ENCODE measurements around the gene UTS2. TPM values are rescaled to one million over a fixed set of nuclear protein-coding genes. Genes with fewer than 3 reads are reported as not detected.
A peak's percentile ranks its signal among the peaks of the same experiment; 100 is the strongest.

The UTS2 gene
- total and polyA plus RNA-seq, 9 of the 15 experiments (the other 6 are each of a cell fraction or from before 2014, with no cell fraction given) = 0.22 to 0.29 TPM; not detected in 7

GRCh38 chr1:7884757-7885156, 31.9 kb upstream of the UTS2 start:
- ATAC-seq = no peak
- DNase-seq (ENCODE audit: extremely low read depth in 1 of 4, low spot score in 3 of 4) = no peak
- no peak overlapping the region for H3K4me3 ChIP-seq
- ChIA-PET CTCF (ENCODE audit: low intra/inter-chr PET ratio) (interaction anchor here (0.6 kb wide), 1 partner anchor 9 kb away, joined by 4 read pairs; no protein-coding TSS in a partner anchor), POLR2A (no interaction called here)
- peaks cover 0 to 8% of the 10 kb centered on the region in 2 experiments; a peak in 3 of 5 replicates for H3K4me1 ChIP-seq (replicated peaks in 1 of 2; ENCODE audit: control insufficient read depth in 2 of 2, insufficient read depth in 2 of 2, low read length in 2 of 2)
- no peak for TF ChIP-seq TCFL5 (CRISPR knock-in tag; conservative IDR thresholded peaks at IDR 0.05)
- no peak for TF ChIP-seq ZNF408 (CRISPR knock-in tag; IDR thresholded peaks at IDR 0.05; ENCODE audit: low read depth)
- TF ChIP-seq, protein P1, sequence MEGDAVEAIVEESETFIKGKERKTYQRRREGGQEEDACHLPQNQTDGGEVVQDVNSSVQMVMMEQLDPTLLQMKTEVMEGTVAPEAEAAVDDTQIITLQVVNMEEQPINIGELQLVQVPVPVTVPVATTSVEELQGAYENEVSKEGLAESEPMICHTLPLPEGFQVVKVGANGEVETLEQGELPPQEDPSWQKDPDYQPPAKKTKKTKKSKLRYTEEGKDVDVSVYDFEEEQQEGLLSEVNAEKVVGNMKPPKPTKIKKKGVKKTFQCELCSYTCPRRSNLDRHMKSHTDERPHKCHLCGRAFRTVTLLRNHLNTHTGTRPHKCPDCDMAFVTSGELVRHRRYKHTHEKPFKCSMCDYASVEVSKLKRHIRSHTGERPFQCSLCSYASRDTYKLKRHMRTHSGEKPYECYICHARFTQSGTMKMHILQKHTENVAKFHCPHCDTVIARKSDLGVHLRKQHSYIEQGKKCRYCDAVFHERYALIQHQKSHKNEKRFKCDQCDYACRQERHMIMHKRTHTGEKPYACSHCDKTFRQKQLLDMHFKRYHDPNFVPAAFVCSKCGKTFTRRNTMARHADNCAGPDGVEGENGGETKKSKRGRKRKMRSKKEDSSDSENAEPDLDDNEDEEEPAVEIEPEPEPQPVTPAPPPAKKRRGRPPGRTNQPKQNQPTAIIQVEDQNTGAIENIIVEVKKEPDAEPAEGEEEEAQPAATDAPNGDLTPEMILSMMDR (IDR thresholded peaks at IDR 0.05 in 2 of 3, conservative IDR thresholded peaks at IDR 0.05 in 1 of 3; ENCODE audit: insufficient read depth in 2 of 3, low read depth in 1 of 3, low read length in 3 of 3) = no peak
- no peak for TF ChIP-seq MAFK (IDR thresholded peaks at IDR 0.05; ENCODE audit: low read length)
- no peak for TF ChIP-seq KDM5B (IDR thresholded peaks at IDR 0.05; ENCODE audit: insufficient replicate concordance, low read depth, low read length)
- TF ChIP-seq SOX6 (IDR thresholded peaks at IDR 0.05) = no peak
- TF ChIP-seq SNIP1 (IDR thresholded peaks at IDR 0.05; ENCODE audit: low read depth) = no peak
- TF ChIP-seq, protein P2, sequence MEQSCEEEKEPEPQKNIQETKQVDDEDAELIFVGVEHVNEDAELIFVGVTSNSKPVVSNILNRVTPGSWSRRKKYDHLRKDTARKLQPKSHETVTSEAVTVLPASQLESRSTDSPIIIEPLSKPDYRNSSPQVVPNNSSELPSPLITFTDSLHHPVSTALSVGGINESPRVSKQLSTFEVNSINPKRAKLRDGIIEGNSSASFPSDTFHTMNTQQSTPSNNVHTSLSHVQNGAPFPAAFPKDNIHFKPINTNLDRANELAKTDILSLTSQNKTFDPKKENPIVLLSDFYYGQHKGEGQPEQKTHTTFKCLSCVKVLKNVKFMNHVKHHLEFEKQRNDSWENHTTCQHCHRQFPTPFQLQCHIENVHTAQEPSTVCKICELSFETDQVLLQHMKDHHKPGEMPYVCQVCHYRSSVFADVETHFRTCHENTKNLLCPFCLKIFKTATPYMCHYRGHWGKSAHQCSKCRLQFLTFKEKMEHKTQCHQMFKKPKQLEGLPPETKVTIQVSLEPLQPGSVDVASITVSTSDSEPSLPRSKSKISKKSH (CRISPR knock-in tag; IDR thresholded peaks at IDR 0.05) = no peak
- peak; percentile 55 for TF ChIP-seq EGR1 (conservative IDR thresholded peaks at IDR 0.05)
- 0 out of 4 replicates have a peak, but pooled peaks of 1 of the 2 experiments have one; percentile 16 for TF ChIP-seq HDAC1 (IDR thresholded peaks at IDR 0.05)
- TF ChIP-seq, protein P3, sequence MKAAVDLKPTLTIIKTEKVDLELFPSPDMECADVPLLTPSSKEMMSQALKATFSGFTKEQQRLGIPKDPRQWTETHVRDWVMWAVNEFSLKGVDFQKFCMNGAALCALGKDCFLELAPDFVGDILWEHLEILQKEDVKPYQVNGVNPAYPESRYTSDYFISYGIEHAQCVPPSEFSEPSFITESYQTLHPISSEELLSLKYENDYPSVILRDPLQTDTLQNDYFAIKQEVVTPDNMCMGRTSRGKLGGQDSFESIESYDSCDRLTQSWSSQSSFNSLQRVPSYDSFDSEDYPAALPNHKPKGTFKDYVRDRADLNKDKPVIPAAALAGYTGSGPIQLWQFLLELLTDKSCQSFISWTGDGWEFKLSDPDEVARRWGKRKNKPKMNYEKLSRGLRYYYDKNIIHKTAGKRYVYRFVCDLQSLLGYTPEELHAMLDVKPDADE (conservative IDR thresholded peaks at IDR 0.05; ENCODE audit: control insufficient read depth, low read depth, low read length) = no peak
- TF ChIP-seq TOE1 (IDR thresholded peaks at IDR 0.05; ENCODE audit: borderline replicate concordance) = no peak
- TF ChIP-seq TOE1 (CRISPR knock-in tag; IDR thresholded peaks at IDR 0.05; ENCODE audit: borderline replicate concordance, low read depth) = no peak
- peak in 1 of 2 experiments; percentile 26; a peak in 1 of 4 replicates for TF ChIP-seq KDM1A (IDR thresholded peaks at IDR 0.05)
- TF ChIP-seq EHMT2 (IDR thresholded peaks at IDR 0.05) = peak; percentile 63; the same call in 1 of the 2 replicates
- H3K79me2 ChIP-seq (ENCODE audit: control insufficient read depth, insufficient read depth, low read length) = no peaks in the 10 kb centered on the region
- no peaks in the 10 kb centered on the region for H3K36me3 ChIP-seq (ENCODE audit: control insufficient read depth, insufficient read depth, low read length)
- BruUV-seq (replicated peaks) = no TSS peak
- H3K9ac ChIP-seq (ENCODE audit: insufficient read depth in 1 of 2, low read depth in 2 of 2, low read length in 2 of 2) = no peak overlapping the region
- H3K27ac ChIP-seq (ENCODE audit: extremely low read depth, low read depth, low read length) = no peak overlapping the region
- no peaks in the 10 kb centered on the region for H4K20me1 ChIP-seq (replicated peaks; ENCODE audit: control insufficient read depth, insufficient read depth, low read length)
- no peak for FAIRE-seq
- intact Hi-C loops (cut with micrococcal nuclease) (no loop called here), in situ Hi-C loops (cut with MboI) (no loop called here)
- no peak overlapping the region for H3K4me2 ChIP-seq (ENCODE audit: insufficient read depth, low read length)
- peaks cover 0 to 14% of the 10 kb centered on the region in 2 experiments; a peak in 4 of 5 replicates for H3K27me3 ChIP-seq (ENCODE audit: control insufficient read depth in 2 of 2, insufficient read depth in 2 of 2, low read length in 2 of 2)
- 0% methylated on average over 1 of the region's 1 CpG for WGBS (ENCODE audit: insufficient coverage, low coverage, missing lambda C conversion rate)
- no peak overlapping the region for H2AFZ ChIP-seq (ENCODE audit: low read depth, low read length)
- no peaks in the 10 kb centered on the region for H3K9me1 ChIP-seq (ENCODE audit: control insufficient read depth, insufficient read depth, low read length)
- H3K9me3 ChIP-seq (replicated peaks; ENCODE audit: control insufficient read depth, insufficient read depth, low read depth, low read length) = no peaks in the 10 kb centered on the region

All from K562 (cell line).